SU-DHL-6 (cell line): ENCODE results near the gene EMC9.

Experiments
- H2AFZ ChIP-seq: fragments of 200-600 bp; sonication (generic); 2 replicates; pipeline ENCODE4 v1.6.1; 2014; ENCODE audit warnings: low read depth, mild to moderate bottlenecking, moderate library complexity, mixed read lengths, antibody characterized with exemption, low read length; ENCODE audit not compliant: severe bottlenecking
- H3F3A ChIP-seq: fragments of 200-600 bp; shearing (Covaris generic); 2 replicates; pipeline ENCODE4 v1.6.0; 2016; ENCODE audit warnings: antibody characterized with exemption, mild to moderate bottlenecking; ENCODE audit not compliant: insufficient read depth
- H3K27ac ChIP-seq: fragments of 200-600 bp; sonication (generic); 2 replicates; pipeline ENCODE4 v1.5.1; 2016; ENCODE audit warnings: low read depth, mild to moderate bottlenecking, low read length, moderate library complexity, mixed read lengths
- H3K27me3 ChIP-seq: fragments of 200-600 bp; sonication (generic), shearing (Covaris generic); 2 replicates; pipeline ENCODE4 v1.6.0; 2014; ENCODE audit warnings: mild to moderate bottlenecking, low read length
- H3K36me3 ChIP-seq: fragments of 200-600 bp; sonication (generic); 2 replicates; pipeline ENCODE4 v1.6.1; 2014; ENCODE audit warnings: mild to moderate bottlenecking, low read length, mixed read lengths
- H3K4me2 ChIP-seq: fragments of 300-600, 200-600 bp; shearing (Covaris generic), sonication (generic); 2 replicates; pipeline ENCODE4 v1.6.0; 2014; ENCODE audit warnings: low read length, low read depth, mild to moderate bottlenecking; ENCODE audit not compliant: poor library complexity, severe bottlenecking
- H3K4me3 ChIP-seq: fragments of 200-600 bp; sonication (generic); 2 replicates; pipeline ENCODE4 v1.5.1; 2014; ENCODE audit warnings: antibody characterized with exemption, low read length, mild to moderate bottlenecking, mixed read lengths; ENCODE audit not compliant: insufficient read depth, poor library complexity, severe bottlenecking
- H3K79me2 ChIP-seq: fragments of 200-600 bp; sonication (generic); 2 replicates; pipeline ENCODE4 v1.6.1; 2014; ENCODE audit warnings: mild to moderate bottlenecking, low read length, moderate library complexity; ENCODE audit not compliant: insufficient read depth
- H3K9ac ChIP-seq: fragments of 200-600 bp; sonication (generic); 2 replicates; pipeline ENCODE4 v1.7.0; 2014; ENCODE audit warnings: mild to moderate bottlenecking, low read length
- H3K9me2 ChIP-seq: fragments of 200-600 bp; sonication (generic); replicated peaks from 2 replicates; pipeline ENCODE4 v1.6.1; 2014; ENCODE audit warnings: low read length; ENCODE audit not compliant: insufficient read depth
- H3K9me3 ChIP-seq: fragments of 200-600 bp; sonication (generic); 2 replicates; pipeline ENCODE4 v1.6.1; 2014; ENCODE audit warnings: low read length, mixed read lengths; ENCODE audit not compliant: insufficient read depth
- H4K20me1 ChIP-seq: fragments of 200-600 bp; sonication (generic); 2 replicates; pipeline ENCODE4 v1.6.1; 2014; ENCODE audit warnings: low read depth, mild to moderate bottlenecking, antibody characterized with exemption, low read length, moderate library complexity, mixed read lengths
- EZH2phosphoT487 ChIP-seq: fragments of 200-600 bp; sonication (generic), shearing (Covaris generic); conservative IDR thresholded peaks from 2 replicates; pipeline ENCODE4 v1.6.1; 2018; ENCODE audit warnings: mild to moderate bottlenecking, antibody characterized with exemption, low read length, moderate library complexity, mixed read lengths
- TF ChIP-seq, protein P1 (sequence below): fragments of 200-600 bp; sonication (generic); IDR thresholded peaks from one replicate; pipeline ENCODE4 v1.5.1; 2017; ENCODE audit warnings: antibody characterized with exemption, mild to moderate bottlenecking, low read length, moderate library complexity; ENCODE audit not compliant: insufficient read depth, poor library complexity, severe bottlenecking

EMC9 gene

GRCh38 chr14:24186831-24187538 is 45.6 kb upstream of the EMC9 start:
- TF ChIP-seq, protein P1, sequence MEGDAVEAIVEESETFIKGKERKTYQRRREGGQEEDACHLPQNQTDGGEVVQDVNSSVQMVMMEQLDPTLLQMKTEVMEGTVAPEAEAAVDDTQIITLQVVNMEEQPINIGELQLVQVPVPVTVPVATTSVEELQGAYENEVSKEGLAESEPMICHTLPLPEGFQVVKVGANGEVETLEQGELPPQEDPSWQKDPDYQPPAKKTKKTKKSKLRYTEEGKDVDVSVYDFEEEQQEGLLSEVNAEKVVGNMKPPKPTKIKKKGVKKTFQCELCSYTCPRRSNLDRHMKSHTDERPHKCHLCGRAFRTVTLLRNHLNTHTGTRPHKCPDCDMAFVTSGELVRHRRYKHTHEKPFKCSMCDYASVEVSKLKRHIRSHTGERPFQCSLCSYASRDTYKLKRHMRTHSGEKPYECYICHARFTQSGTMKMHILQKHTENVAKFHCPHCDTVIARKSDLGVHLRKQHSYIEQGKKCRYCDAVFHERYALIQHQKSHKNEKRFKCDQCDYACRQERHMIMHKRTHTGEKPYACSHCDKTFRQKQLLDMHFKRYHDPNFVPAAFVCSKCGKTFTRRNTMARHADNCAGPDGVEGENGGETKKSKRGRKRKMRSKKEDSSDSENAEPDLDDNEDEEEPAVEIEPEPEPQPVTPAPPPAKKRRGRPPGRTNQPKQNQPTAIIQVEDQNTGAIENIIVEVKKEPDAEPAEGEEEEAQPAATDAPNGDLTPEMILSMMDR, result no peak
- TF ChIP-seq EZH2phosphoT487, result no peak
- Histone ChIP-seq H4K20me1 (no peaks in the 10 kb centered on the region), H3K27ac (no peak overlapping the region), H3K36me3 (no peaks in the 10 kb centered on the region), H3K9ac (0 out of 2 replicates have a peak overlapping the region, but pooled peaks have one; percentile 72), H3K4me2 (peak overlapping the region; percentile 71), H2AFZ (no peak overlapping the region), H3K27me3 (no peaks in the 10 kb centered on the region), H3K4me3 (no peak overlapping the region), H3F3A (peaks cover 14% of the 10 kb centered on the region), H3K79me2 (no peaks in the 10 kb centered on the region), H3K9me3 (no peaks in the 10 kb centered on the region), H3K9me2 (no peaks in the 10 kb centered on the region)

GRCh38 chr14:24185741-24186140 is 44.4 kb upstream of the EMC9 start:
- Histone ChIP-seq H3K9me2 (no peaks in the 10 kb centered on the region), H3K9me3 (no peaks in the 10 kb centered on the region), H4K20me1 (no peaks in the 10 kb centered on the region), H3F3A (peaks cover 14% of the 10 kb centered on the region), H3K4me2 (no peak overlapping the region), H3K36me3 (no peaks in the 10 kb centered on the region), H3K4me3 (no peak overlapping the region), H3K79me2 (no peaks in the 10 kb centered on the region), H2AFZ (no peak overlapping the region), H3K27ac (no peak overlapping the region), H3K9ac (no peak overlapping the region), H3K27me3 (no peaks in the 10 kb centered on the region)
- no peak for TF ChIP-seq EZH2phosphoT487
- TF ChIP-seq, protein P1, result no peak

GRCh38 chr14:24185026-24185425 is 43.6 kb upstream of the EMC9 start:
- no peaks in the 10 kb centered on the region for H3K36me3 ChIP-seq
- no peaks in the 10 kb centered on the region for H3K9me2 ChIP-seq
- H3F3A ChIP-seq, result peaks cover 13% of the 10 kb centered on the region
- no peaks in the 10 kb centered on the region for H4K20me1 ChIP-seq
- H3K4me2 ChIP-seq, result no peak overlapping the region
- no peak overlapping the region for H3K27ac ChIP-seq
- H2AFZ ChIP-seq, result no peak overlapping the region
- H3K9me3 ChIP-seq, result no peaks in the 10 kb centered on the region
- no peak overlapping the region for H3K4me3 ChIP-seq
- no peak overlapping the region for H3K9ac ChIP-seq
- no peak for TF ChIP-seq EZH2phosphoT487
- TF ChIP-seq, protein P1, result no peak
- no peaks in the 10 kb centered on the region for H3K79me2 ChIP-seq
- no peaks in the 10 kb centered on the region for H3K27me3 ChIP-seq
